Measurements from ENCODE around the gene SYTL2.
A peak's percentile ranks its signal among the peaks of the same experiment; 100 is the strongest.

SYTL2 gene

DNA sequence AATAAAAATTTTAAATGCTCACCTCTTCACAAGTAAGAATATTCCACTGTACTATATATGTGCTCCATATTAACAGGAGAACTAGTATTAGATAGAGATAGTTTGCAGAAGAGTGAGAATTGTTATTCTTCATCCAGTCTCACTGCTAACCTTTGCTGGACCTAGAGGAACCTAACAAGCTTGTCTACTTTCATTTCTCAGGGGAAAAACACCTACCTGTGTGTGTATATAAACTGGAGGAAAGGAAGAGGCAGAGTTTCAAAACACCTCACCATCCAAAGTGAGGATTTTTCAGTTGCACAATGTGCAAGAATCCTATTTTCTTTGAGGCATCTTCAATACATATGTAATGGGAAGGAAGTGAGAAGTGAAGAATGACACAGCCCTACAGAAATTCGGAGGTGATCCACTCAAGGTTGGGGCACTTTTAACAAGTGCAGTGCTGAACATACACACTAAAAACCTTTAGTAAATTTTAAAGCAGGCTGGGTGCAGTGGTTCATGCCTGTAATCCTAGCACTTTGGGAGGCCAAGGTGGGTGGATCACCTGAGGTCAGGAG lies 52.4 kb downstream of the SYTL2 start:
- no peak for DNase-seq (ENCODE audit: low read depth in 3 of 3)

DNA sequence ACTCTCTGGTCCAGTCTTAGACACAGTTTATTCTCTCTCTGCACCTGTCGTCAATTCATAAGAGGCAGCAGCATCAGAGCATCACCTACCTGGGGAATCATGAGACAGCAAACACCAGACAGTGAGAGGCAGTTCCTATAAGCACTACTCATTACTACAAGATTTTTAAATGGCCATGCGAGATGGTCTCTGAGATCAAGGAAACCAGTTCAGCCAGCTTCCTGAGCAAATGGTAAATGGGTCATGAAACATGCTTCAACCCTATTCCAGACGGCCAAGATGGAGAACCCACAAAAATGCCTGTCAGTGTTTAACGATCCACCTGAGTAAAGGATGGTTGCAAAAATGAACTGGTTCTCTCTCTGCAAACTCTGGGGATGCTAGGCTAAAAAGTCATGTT lies 52.9 kb downstream of the SYTL2 start:
- DNase-seq (ENCODE audit: low read depth in 3 of 3): no peak

- DNase-seq (ENCODE audit: low read depth in 3 of 3): no peak
These were observed 54.3 kb downstream of the SYTL2 start for GRCh38 chr11:85756401-85757200.

- DNase-seq (ENCODE audit: low read depth in 3 of 3): no peak
These were observed 55.2 kb downstream of the SYTL2 start for GRCh38 chr11:85755701-85756100.

DNA sequence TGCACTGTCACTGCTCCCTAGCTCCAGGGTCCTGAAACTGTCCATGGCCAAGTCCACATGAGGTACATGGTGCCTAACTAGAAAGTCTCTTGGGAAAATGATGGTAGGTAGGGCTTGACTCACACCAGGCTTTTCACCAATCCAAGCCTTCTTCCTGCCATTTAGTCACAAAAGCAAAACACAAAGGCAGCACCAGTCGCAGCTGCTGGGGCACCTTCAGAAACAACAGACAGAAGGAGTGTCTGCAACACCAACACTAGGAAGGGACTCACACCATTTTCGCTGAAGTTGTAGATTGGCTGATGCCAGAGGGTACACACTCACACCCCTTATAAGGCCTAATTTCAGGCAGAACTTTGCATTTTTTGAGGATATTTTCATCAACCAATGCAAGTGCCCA lies 55.7 kb downstream of the SYTL2 start:
- no peak for DNase-seq (ENCODE audit: low read depth in 3 of 3)

DNA sequence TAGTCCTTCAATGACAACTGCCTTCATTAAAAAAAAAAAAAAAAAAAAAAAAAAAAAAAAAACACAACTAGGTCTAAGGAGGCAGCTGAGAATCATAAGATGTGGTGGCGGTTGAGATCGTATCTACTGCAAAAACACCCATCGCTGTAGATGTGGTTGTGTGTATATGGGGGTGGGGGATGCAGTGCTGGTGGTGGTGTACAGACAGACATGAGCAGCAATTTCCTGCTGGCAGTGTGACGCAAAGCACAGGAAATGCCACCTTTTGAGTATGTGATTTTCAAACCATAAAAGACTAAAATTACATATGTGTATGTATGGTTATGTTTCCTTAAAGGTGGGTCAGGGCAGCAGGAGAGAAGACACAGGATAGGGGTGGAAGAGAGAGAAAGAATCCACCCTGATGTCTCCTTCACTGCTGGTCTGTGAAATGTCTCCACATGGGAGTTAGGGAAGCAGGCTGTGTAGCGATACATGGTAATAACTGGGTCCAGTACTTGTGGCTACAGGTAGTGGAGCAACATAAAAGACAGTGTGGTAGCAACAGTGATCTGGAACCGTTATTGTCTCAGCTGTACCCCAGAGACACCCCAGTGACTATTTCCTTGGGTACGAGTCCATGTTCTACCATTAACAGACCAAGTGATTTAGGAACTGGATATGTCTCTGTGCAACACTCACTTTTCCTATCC lies 57.9 kb downstream of the SYTL2 start:
- peak; percentile 61 to 81 (median 80) for DNase-seq (ENCODE audit: low read depth in 3 of 3)

- no peak for DNase-seq (ENCODE audit: low read depth in 3 of 3)
These were observed 58.6 kb downstream of the SYTL2 start for GRCh38 chr11:85752201-85752889.

- no peak for DNase-seq (ENCODE audit: low read depth in 3 of 3)
These were observed 59.2 kb downstream of the SYTL2 start for GRCh38 chr11:85751724-85752123.

DNA sequence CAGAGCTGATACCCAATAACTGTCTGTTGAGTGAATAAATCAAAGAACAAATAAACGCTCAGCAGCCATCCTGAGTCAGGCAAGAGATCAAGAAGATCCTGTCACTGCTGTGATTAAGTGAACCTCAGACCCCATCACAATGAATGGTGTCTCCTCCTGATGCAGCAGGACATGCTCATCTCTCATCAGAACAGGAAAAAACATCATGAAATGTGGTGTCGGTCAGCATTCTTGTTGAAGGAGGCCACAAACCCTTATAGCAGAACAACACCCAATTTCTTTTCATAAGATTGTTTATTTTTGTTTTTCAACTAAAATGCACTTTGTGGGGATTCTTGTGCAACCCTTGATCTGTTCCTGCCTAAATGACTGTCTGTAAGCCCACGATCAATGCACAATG lies 60.3 kb downstream of the SYTL2 start:
- no peak for DNase-seq (ENCODE audit: low read depth in 3 of 3)

GRCh38 chr11:85749884-85750283 lies 61.1 kb downstream of the SYTL2 start:
- no peak for DNase-seq (ENCODE audit: low read depth in 3 of 3)

GRCh38 chr11:85749287-85749834 lies 61.6 kb downstream of the SYTL2 start:
- no peak for DNase-seq (ENCODE audit: low read depth in 3 of 3)

GRCh38 chr11:85748455-85748891 lies 62.5 kb downstream of the SYTL2 start:
- no peak for DNase-seq (ENCODE audit: low read depth in 3 of 3)

DNA sequence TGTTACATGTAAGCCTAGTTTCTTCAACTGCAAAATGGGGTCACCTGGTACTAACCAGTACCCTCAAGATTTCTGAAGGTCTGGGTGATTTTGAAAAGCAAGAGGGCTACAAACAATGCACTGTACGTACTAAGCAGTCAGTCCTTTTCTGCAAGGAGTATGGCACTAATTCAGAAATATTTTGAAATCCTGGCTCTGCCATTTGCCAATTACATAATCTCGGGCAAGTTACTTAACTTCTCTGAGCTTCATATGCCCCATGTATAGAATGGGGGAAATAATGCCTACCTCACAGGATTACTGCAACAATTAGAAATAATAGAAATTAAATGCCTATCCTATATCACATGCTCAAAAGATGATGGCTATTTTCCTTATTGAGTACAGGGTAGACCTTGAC lies 64.3 kb downstream of the SYTL2 start:
- DNase-seq (ENCODE audit: low read depth in 3 of 3): no peak

DNA sequence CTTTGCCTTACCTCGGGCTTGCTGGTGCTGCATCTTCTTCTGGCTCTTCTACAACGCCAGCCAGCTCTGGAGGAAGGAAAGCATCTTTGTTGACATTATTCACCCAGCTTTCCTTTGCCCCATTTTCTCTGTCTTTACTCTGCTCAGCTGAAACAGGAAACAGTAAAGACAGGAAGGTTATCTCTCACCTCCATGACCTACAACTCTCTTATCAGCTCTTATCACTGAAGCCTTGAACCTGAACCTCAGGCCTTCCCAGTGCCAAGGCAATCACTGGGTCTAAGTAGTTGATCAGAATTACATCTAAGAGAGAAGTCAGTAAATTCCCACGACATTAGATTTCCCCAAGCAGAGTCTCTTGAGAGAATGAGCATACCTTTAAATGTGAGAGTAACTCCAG lies 65.3 kb downstream of the SYTL2 start:
- DNase-seq (ENCODE audit: low read depth in 3 of 3): no peak

DNA sequence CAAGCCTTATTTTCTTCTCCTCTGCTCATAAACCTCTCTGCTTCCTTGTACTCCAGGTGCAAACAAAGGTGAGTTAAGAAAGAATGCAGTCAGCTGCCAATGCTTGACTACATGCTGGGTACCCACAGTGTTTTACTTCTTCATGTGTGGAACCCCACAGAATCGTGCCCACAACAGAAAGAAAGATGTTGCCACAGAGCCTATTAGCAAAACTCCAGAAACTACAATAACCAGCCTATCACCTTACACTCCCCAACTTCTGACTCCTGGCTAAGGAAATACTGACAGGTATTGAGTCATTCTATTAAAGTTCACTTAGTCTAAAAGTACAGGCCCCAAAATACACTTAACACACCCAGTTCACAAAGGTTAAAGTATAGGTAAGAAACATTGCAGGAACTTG lies 68.1 kb downstream of the SYTL2 start:
- DNase-seq (ENCODE audit: low read depth in 3 of 3): no peak

- no peak for DNase-seq (ENCODE audit: low read depth in 3 of 3)
These were observed 68.6 kb downstream of the SYTL2 start for GRCh38 chr11:85742348-85742747.

- DNase-seq (ENCODE audit: low read depth in 3 of 3): no peak
These were observed 70.2 kb downstream of the SYTL2 start for GRCh38 chr11:85740481-85741400.

DNA sequence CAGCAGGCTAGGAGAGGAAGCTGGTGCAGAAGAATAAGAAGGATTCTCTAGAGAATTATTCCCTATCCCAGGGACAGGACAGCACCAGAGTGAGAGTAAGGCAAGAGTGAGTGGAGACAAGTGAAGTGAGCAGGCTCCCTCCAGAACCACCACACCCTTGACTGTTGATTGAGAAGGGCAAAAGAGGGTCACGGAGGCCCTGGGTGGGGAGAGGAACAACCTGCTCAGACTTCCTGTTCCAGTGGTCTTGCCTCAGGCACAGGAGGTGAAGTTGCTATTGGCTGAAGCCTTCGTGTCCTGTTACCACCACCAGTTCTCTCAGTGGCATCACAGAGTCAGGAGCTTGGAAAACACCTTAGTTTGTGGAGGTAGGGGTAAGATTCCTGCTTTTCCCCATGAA lies 73.2 kb downstream of the SYTL2 start:
- no peak for DNase-seq (ENCODE audit: low read depth in 3 of 3)

GRCh38 chr11:85735876-85736460 lies 75.0 kb downstream of the SYTL2 start:
- DNase-seq (ENCODE audit: low read depth in 3 of 3): no peak

GRCh38 chr11:85732965-85733364 lies 78.0 kb downstream of the SYTL2 start:
- no peak for DNase-seq (ENCODE audit: low read depth in 3 of 3)

DNA sequence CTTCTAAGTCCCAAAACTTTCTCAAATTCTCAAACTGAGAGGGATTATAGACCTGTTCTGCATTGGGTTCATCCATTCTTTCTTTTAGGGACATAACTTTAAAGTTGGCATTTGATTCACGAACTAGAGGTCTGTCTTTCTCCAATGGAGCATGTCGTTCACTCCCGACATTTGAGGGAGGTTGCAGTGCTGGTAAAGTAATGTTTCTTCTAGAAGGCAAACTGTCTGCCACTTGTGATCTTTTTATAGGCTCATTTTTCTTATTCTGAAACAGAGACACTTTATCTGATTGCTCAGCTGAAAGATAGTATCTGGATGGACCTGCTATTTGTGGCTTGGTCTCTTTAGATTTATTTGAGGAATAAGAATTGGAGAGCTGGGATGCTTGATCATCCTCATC lies 84.6 kb downstream of the SYTL2 start:
- DNase-seq (ENCODE audit: low read depth in 3 of 3): no peak
